DND-41 (cell line): ENCODE results near the gene SLC41A2.

Experiments used
- CTCF ChIP-seq: IDR thresholded peaks from 2 replicates; pipeline ENCODE4 v1.5.1; 2012; ENCODE audit warnings: borderline replicate concordance, low read length, moderate library complexity, mild to moderate bottlenecking; ENCODE audit not compliant: poor library complexity, severe bottlenecking; ENCODE audit errors: extremely low read depth
- EZH2 ChIP-seq: IDR thresholded peaks from 3 replicates; pipeline ENCODE4 v1.6.1; 2012; ENCODE audit warnings: borderline replicate concordance, low read depth, mild to moderate bottlenecking, moderate library complexity, low read length, inconsistent platforms; ENCODE audit not compliant: severe bottlenecking

DNA sequence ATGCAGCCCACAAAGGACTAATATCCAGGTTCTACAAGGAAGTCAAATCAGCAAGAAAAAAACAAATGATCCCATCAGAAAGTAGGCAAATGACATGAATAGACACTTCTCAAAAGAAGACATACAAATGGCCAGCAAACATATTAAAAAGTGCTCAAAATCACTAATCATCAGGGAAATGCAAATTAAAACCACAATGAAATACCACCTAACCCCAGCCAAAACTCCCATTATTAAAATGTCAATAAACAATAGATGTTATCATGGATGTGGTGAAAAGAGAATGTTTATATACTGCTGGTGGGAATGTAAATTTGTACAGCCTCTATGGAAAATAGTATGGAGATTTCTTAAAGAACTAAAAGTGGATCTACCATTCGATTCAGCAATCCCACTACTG lies 25.0 kb downstream of the SLC41A2 start:
- TF ChIP-seq CTCF (no peak), EZH2 (no peak)
